SH-SY5Y (cell line): ENCODE results near the gene DIPK1B.

Experiments used
- GATA2 ChIP-seq: IDR thresholded peaks from 2 replicates; pipeline ENCODE4 v1.6.1; 2011; ENCODE audit warnings: mild to moderate bottlenecking, low read depth, low read length
- GATA3 ChIP-seq: IDR thresholded peaks from 2 replicates; pipeline ENCODE4 v1.6.1; 2011; ENCODE audit warnings: low read depth, mild to moderate bottlenecking, low read length, moderate library complexity

- TF ChIP-seq GATA3 (no peak), GATA2 (no peak)
These were observed 25.3 kb upstream of the DIPK1B start, which contains the start of gene AGPAT2 for GRCh38 chr9:136686794-136687711.
